ENCODE measurements around the gene ELAVL1.
"Not testable (repeated sequence)": the region's sequence is repeated elsewhere in the genome, so short reads cannot be mapped to it uniquely, and the experiment has no call there.

The ELAVL1 gene

DNA sequence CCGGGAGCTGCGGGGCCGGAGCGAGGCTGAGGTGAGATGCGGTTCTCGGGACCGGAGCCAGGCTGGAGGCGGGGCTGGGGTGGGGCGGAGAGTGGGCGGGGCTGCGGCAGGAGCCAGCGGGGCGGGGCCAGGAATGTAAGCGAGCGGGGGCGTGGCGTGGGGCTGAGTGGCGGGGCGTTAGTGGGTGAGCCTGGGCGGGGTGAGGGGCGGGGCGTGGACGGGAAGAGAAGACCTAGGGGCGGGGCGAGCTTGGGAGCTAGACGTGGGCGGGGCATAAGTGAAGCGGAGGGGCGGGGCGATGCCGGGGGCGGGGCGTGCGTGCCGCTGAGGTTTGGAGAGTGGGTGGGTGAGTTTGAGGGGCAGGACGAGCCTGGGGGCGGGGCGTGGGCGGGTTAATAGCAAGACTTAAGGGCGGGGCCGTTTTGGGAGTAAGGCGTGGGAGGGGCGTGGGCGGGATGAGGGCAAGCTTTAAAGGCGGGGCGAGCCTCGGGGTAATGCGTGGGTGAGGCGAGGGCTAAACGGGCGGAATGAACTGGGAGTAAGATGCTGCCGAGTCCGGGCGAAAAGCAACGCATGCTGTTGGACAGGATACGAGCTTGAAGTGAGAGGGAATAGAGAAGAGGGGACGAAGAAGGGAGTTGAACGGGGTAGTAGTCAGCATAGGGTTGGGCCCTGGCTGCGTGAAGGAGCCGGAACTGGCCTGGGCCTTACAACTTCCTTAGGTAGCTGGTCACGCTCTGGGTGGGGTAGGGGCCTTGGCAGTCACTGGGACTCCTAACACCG, 84.7 kb downstream of the ELAVL1 start:
- peak; percentile 100 for DNase-seq

GRCh38 chr19:7919610-7920518, 85.6 kb downstream of the ELAVL1 start, which contains the start of gene SNAPC2:
Gene SNAPC2, plus strand, starts transcription at chr19:7920338. Its CDS starts 29 bp downstream, at chr19:7920367.
- DNase-seq: peak; percentile 90

GRCh38 chr19:7918615-7919421, 86.6 kb downstream of the ELAVL1 start:
- DNase-seq: no peak

DNA sequence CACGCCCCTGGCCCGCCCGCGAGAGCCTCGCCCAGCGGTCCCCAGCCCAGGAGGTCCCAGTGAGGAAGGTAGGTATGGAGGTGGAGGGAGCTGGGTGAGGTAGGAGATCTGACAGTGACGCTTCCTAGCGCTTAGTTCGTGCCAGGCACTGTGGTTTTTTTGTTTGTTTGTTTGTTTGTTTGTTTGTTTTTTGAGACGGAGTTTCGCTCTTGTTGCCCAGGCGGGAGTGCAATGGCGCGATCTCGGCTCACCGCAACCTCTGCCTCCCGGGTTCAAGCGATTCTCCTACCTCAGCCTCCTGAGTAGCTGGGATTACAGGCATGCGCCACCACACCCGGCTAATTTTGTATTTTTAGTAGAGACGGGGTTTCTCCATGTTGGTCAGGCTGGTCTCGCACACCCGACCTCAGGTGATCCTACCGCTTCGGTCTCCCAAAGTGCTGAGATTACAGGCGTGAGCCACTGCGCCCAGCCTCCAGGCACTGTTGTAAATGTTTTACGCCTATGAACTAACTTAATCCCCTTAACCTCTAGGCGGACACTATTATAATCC, 87.3 kb downstream of the ELAVL1 start:
- not testable (repeated sequence) for DNase-seq

DNA sequence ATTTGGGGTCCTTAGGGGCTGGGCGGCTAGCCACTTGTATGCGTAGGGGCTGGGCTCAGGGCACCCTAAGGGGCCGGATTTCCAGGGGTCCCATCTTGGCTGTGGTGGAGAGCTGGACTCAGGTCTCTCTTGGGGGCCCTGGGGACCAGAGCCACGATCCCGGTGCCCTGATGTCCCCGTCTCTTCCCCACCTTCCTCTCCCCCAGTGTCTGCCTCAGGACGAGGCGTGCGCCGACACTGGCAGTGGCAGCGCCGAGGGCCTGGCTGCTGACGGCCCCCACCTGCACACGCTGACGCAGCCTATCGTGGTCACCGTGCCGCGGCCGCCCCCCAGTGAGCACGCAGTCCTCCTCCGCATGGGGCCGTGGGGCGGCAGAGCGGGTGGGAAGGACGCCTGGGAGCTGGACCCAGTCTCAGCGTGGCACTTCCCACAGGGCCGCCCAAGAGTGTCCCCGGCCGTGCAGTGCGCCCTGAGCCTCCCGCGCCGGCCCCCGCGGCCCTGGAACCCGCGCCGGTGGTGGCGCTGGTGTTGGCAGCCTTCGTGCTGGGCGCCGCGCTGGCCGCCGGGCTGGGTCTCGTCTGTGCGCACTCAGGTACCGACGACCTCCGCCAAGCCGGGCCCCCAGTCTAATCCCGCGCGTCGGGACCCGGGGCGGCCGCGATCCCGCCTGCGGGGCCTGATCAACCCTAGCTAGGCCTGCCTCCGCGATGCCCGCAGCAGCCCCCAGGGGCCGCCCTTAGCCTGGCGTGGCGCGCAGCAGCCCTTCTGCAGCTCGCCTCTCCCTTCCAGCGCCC, 88.0 kb downstream of the ELAVL1 start:
- peak; percentile 40 for DNase-seq

GRCh38 chr19:7916955-7917266, 88.5 kb downstream of the ELAVL1 start:
- no peak for DNase-seq

DNA sequence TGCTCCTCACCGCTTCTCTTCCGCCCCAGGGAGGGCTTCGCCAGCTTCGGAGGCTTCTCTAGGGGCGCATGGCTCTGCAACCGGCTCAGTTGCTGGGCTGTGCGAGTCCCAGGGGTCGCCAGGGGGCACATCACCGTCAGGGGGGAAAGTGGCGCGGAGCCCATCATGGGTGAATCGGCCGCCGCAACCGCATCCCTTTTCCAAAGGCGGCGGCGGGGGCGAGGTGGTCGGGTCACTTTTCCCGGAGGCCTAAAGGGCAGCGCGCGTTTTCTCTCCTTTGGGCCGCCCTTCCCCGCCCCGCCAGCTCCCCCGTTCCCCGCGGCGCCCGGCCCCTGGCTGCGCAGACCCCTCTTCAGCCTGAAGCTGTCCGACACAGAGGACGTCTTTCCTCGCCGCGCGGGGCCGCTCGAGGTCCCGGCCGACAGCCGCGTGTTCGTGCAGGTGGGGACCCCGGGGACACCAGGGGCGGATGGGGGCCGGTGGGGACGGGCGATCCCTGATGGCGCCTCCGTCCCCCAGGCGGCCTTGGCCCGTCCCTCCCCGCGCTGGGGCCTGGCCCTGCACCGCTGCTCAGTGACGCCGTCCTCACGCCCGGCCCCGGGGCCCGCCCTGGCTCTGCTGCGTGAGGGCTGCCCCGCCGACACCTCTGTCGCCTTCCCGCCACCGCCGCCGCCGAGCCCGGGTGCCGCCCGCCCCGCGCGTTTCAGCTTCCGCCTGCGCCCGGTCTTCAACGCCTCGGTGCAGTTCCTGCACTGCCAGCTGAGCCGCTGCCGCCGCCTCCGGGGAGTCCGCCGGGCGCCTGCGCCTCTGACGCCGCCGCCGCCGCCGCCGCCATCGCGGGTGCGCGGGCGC, 89.1 kb downstream of the ELAVL1 start:
- DNase-seq: peak; percentile 67

DNA sequence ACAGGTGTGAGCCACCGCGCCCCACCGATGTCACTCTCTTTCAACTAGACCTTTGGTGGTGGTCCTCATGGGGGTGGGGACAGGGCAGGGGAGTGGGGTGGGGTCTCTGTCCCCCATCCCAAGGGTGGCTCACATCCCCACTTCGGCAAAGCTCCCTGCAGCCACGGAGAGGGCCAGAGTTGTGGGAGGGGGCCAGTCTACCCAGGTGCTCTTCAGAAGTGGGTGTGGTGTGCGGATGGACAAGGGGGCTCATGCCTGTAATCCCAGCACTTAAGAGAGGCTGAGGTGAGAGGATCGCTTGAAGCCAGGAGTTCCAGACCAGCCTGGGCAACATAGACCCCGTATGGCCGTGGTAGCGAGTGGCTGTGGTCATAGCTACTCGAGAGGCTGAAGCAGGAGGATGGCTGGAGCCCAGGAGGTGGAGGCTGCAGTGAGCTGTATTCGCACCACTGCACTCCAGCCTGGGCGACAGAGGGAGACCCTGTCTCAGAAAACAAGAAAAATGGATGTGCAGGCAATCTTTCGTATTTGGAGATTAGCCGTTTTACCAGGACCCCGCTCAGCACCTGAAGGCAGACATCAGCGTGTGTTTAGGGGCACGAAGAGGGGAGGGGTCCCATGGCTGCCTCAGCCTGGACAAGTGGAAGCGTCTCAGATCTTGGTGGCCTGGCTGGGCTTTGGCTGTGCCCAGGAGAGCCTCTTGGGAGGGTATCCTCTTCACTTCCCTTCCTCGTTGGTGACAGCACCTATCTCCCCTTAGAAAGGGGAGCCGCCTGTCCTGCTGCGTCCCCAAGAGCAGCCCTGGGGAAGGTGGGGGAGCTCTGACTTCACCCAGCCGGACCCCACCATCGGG, 90.0 kb downstream of the ELAVL1 start:
- DNase-seq: no peak

GRCh38 chr19:7914598-7915045, 90.8 kb downstream of the ELAVL1 start, which contains the start of gene TGFBR3L:
Gene TGFBR3L, plus strand, starts transcription at chr19:7914830.
- no peak for DNase-seq

DNA sequence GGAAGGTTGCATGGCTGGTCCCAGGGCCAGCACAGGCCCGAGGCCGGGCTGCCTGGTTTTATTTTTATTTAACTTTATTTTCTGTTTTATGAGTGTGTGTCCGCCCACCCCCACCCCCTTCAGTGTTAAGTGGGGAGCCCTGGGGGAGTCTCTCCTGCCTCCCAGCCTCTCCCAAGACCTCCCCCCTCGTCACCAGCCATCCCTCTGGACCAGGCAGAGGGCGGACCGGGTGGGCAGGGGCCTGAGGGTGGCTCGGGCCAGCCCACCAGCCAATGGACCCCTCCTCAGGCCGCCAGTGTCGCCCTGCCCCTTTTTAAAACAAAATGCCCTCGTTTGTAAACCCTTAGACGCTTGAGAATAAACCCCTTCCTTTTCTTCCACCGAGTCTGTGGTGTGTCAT, 91.3 kb downstream of the ELAVL1 start:
- DNase-seq: no peak

DNA sequence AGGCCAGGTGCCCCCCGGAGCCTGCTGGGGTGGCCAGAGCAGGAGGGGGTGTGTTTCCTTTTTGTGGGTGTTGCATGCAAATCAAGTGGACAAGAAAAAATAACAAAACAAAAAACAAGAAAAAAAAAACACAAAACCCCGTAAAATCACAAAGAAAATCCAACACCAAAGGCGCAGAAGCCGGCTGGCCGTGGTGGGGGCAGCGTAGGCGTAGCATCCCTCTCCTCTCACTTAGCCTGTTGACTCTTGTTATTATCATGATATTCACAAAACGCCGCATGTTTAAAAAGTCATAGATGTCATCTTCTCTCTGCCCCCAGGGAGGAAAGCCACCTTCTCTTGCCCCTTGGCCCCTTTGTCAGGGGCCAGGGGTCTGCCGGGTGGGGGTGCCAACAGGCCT, 91.8 kb downstream of the ELAVL1 start:
- no peak for DNase-seq

- DNase-seq: no peak
Observed at GRCh38 chr19:7912697-7913564, 92.5 kb downstream of the ELAVL1 start.

GRCh38 chr19:7912144-7912696, 93.2 kb downstream of the ELAVL1 start:
- DNase-seq: no peak

DNA sequence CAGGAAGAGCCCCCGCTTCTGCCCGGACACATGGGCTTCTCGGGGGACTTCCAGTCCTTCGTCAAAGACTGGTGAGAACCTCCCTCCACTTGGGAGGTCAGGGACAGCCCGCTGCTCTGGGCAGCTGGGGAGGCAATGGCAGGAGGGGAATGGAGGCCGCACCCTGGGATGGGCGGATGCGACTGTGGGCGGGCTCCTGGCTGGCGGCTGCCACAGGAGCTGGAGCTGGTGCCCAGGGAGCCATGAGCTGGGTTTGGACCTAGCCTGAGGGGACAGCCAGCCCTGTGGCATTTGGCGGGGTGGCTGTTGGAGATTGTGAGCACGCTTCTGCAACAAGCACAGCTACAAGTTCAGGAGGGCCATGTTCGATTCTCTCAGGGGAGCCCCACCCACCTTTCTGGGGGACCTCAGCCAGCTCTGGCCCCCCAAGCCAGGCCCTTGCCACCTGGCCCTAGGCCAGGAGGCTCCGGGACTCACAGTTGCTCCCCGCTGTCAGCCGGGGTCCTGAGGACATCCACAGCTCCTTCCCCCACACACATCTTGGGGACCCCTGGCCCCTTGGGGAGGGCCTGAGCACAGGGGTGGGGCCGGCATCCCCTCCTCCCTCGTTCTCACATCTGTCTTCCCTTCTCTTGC, 93.8 kb downstream of the ELAVL1 start:
- no peak for DNase-seq

GRCh38 chr19:7910321-7911161, 94.9 kb downstream of the ELAVL1 start:
- DNase-seq: no peak

DNA sequence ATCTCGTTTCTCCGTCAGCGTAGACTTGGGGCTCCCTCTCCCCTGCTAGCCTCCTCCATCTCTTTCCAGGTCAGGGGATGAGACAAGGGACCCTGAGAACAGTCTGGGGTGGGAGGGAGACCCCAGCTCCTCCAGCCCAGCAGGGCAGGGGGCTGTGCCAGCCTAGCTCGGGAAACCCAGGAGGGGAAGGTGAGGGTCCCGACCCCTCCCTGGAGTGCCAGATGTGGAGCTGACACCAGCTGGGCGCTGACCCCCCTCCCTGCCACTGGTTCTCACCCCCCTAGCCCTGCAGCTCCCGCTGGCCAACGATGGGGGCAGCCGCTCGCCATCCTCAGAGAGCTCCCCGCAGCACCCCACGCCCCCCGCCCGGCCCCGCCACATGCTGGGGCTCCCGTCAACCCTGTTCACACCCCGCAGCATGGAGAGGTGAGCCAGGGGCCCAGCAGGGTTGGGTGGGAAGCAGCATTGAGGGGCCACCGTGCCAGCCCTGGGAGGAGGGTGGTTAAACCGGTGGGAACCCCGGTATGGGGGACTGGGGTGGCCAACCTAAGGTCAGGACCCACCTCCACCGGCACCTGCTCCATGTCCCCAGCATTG, 95.9 kb downstream of the ELAVL1 start:
- DNase-seq: no peak
